ENCODE measurements around the gene SLC16A11. TPM values are rescaled to one million over a fixed set of nuclear protein-coding genes. Genes with fewer than 3 reads are reported as not detected.

Gene SLC16A11
- total RNA-seq, 1 donor from 2014 or later, result 0.47 TPM

DNA sequence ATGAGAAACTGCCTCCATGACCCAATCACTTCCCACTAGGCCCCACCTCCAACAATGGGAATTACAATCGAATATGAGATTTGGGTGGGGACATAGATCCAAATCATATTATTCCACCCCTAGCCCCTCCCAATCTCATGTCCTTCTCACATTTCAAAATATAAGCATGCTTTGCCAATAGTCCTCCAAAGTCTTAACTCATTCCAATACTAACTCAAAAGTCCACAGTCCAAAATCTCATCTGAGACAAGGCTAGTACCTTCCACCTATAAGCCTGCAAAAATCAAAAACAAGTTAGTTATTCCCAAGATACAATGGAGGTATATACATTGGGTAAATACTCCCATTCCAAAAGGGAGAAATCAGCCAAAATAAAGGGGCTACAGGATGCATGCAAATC lies 23.3 kb upstream of the SLC16A11 start:
- H3K27me3 Mint-ChIP-seq (ENCODE audit: low read depth), result peaks cover 13% of the 10 kb centered on the region
- no peak overlapping the region for H3K27ac Mint-ChIP-seq (ENCODE audit: unreplicated experiment)
- peaks cover 19% of the 10 kb centered on the region for H3K9me3 Mint-ChIP-seq (ENCODE audit: low read depth)
- H3K4me1 Mint-ChIP-seq (ENCODE audit: low read depth), result peaks cover 11% of the 10 kb centered on the region
- DNase-seq (ENCODE audit: low spot score), result no peak
- TF ChIP-seq, protein P1, sequence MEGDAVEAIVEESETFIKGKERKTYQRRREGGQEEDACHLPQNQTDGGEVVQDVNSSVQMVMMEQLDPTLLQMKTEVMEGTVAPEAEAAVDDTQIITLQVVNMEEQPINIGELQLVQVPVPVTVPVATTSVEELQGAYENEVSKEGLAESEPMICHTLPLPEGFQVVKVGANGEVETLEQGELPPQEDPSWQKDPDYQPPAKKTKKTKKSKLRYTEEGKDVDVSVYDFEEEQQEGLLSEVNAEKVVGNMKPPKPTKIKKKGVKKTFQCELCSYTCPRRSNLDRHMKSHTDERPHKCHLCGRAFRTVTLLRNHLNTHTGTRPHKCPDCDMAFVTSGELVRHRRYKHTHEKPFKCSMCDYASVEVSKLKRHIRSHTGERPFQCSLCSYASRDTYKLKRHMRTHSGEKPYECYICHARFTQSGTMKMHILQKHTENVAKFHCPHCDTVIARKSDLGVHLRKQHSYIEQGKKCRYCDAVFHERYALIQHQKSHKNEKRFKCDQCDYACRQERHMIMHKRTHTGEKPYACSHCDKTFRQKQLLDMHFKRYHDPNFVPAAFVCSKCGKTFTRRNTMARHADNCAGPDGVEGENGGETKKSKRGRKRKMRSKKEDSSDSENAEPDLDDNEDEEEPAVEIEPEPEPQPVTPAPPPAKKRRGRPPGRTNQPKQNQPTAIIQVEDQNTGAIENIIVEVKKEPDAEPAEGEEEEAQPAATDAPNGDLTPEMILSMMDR (IDR thresholded peaks at IDR 0.05), result no peak
- no peak overlapping the region for H3K4me3 Mint-ChIP-seq (ENCODE audit: unreplicated experiment)
- H3K36me3 Mint-ChIP-seq (ENCODE audit: low read depth), result peaks cover 8% of the 10 kb centered on the region

DNA sequence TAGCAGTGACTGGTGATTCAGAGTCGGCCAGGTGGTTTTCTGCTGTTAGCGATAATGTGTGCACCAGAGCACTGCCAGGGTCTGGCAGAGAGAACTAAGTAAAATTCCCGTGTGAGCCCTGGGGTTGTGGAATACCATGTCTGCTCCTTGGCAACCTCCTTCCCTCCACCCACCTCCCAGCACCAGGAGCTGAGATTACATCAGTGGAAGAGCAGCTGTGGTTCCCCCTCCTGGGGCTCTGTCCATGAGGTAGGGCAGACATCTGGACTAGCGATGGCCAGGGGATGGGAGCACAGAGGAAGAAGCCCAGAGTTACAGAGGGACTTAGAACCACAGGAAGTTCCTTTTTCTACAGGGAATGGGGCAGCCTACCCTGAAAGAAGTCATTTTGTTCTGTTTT lies 20.4 kb upstream of the SLC16A11 start:
- peak overlapping the region; percentile 49 for H3K27ac Mint-ChIP-seq (ENCODE audit: unreplicated experiment)

DNA sequence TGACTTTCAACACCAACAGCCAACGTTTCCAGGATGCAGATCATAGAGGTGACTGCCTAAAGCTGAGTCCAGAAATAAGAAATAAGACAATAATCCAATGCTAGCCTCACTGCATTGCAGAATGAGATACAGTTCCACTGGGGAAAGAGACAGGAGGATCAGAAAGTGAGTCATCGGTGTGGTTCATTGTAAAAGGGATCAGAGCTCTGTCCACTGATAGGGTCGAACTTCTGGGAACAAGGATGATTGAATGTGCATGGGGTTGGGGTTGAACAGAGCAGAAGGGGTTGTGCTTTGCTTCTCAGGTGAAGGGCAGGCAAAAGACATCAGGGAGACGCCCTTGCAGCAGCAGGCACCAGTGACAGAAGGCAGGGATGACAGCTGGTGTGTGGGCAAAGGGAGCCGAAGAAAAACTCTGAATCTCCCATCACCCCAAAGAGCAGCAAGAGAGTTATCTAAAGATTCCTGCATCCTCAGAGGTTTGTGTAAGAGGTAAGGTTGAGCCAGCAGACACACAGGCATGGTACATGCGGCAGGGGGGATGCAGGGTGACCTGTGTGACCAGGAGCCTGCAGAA lies 19.7 kb upstream of the SLC16A11 start:
- Mint-ChIP-seq H3K27me3 (ENCODE audit: low read depth) (peaks cover 6% of the 10 kb centered on the region), H3K36me3 (ENCODE audit: low read depth) (peaks cover 5% of the 10 kb centered on the region), H3K4me3 (ENCODE audit: unreplicated experiment) (no peak overlapping the region), H3K4me1 (ENCODE audit: low read depth) (peaks cover 22% of the 10 kb centered on the region), H3K27ac (ENCODE audit: unreplicated experiment) (no peak overlapping the region), H3K9me3 (ENCODE audit: low read depth) (peaks cover 14% of the 10 kb centered on the region)
- DNase-seq (ENCODE audit: low spot score), result no peak
- TF ChIP-seq, protein P1 (IDR thresholded peaks at IDR 0.05), result no peak

More for the DNA sequence above, 20.4 kb upstream of the SLC16A11 start:
- Mint-ChIP-seq H3K4me1 (ENCODE audit: low read depth) (peaks cover 18% of the 10 kb centered on the region), H3K27me3 (ENCODE audit: low read depth) (peaks cover 6% of the 10 kb centered on the region), H3K36me3 (ENCODE audit: low read depth) (peaks cover 6% of the 10 kb centered on the region), H3K9me3 (ENCODE audit: low read depth) (peaks cover 19% of the 10 kb centered on the region), H3K4me3 (ENCODE audit: unreplicated experiment) (no peak overlapping the region)
- TF ChIP-seq, protein P1 (IDR thresholded peaks at IDR 0.05), result no peak
- DNase-seq (ENCODE audit: low spot score), result peak; percentile 49

DNA sequence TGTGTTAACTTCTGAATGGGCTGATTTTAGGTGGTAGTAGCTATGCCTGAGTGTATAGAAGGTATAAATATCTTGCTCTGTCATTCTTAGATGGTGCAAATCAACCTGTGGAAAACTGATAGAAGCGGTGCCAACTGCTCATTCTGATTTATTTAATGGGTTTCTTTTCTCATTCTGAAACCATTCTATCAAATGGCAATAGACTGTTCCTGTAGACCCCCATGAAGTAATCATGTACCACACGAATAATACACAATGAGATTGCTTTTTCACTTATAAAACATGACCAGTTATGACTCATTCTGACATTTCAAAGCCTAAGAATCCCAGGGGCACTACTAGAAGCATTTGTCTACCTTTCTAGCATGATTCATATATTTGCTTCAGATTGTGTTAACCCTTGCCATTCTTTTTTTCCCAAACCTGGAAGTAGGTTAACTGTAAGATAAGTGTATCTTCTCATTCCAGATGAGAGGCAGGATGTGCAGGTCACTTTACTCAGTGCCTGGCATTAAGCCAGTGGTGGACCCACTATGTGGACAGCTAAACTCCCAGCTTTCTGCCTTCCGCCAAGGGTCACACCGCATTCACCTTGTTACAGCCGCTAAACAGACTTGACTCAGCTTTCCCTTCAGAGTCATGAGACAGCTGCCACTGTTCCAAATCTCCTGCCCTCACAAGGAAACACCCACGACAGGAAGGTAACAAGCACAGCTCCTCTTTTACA lies 16.4 kb upstream of the SLC16A11 start:
- H3K4me3 Mint-ChIP-seq (ENCODE audit: unreplicated experiment), result no peak overlapping the region
- no peak for DNase-seq (ENCODE audit: low spot score)
- H3K36me3 Mint-ChIP-seq (ENCODE audit: low read depth), result peaks cover 1% of the 10 kb centered on the region
- H3K27me3 Mint-ChIP-seq (ENCODE audit: low read depth), result peaks cover 6% of the 10 kb centered on the region
- no peak overlapping the region for H3K27ac Mint-ChIP-seq (ENCODE audit: unreplicated experiment)
- peaks cover 22% of the 10 kb centered on the region for H3K4me1 Mint-ChIP-seq (ENCODE audit: low read depth)
- H3K9me3 Mint-ChIP-seq (ENCODE audit: low read depth), result no peaks in the 10 kb centered on the region
- TF ChIP-seq, protein P1 (IDR thresholded peaks at IDR 0.05), result no peak

DNA sequence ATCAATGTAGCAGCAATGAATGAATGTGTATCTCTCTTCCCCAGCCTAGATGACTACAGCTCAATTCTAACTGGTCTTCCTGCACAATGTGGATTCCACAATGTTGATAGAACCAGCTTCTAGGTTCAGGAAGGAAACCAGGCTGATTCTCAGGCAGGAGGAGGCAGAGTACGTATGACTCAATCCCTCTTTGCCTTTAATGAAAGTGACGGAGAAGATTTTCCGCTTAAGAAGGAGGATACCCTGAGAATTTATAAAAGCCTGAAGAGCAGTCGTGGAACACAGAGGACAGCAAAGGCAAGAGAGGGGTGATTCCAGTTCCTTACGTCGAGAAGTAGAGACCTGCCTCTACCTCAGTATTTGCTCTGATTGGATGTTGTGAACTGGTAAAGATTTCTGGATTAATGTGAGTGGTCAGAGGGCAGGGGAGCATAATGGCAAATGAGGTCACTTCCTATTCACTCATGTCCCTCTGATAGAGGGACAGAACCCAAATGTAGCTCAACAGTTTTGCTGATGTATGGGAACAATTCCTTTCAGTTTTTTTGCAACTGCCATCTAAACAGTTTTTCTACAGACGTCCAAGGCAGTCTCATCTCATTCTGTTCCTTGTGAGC lies 15.0 kb upstream of the SLC16A11 start:
- Mint-ChIP-seq H3K27ac (ENCODE audit: unreplicated experiment) (no peak overlapping the region), H3K36me3 (ENCODE audit: low read depth) (peaks cover 1% of the 10 kb centered on the region), H3K9me3 (ENCODE audit: low read depth) (no peaks in the 10 kb centered on the region), H3K4me1 (ENCODE audit: low read depth) (peaks cover 17% of the 10 kb centered on the region), H3K4me3 (ENCODE audit: unreplicated experiment) (no peak overlapping the region), H3K27me3 (ENCODE audit: low read depth) (peaks cover 8% of the 10 kb centered on the region)
- no peak for DNase-seq (ENCODE audit: low spot score)
- TF ChIP-seq, protein P1 (IDR thresholded peaks at IDR 0.05), result no peak

Measured in chondrocyte (in vitro differentiated cells).